NCI-H2196 treated with DMSO at 0.1 percent for 48 hours (cell line): ENCODE results near the gene CNTN4.

ENCODE experiments used
- DNase-seq: peaks from one replicate; lab custom pipeline; 2025; ENCODE audit not compliant: unreplicated experiment; lab: John Stamatoyannopoulos, UW

CNTN4 gene

DNA sequence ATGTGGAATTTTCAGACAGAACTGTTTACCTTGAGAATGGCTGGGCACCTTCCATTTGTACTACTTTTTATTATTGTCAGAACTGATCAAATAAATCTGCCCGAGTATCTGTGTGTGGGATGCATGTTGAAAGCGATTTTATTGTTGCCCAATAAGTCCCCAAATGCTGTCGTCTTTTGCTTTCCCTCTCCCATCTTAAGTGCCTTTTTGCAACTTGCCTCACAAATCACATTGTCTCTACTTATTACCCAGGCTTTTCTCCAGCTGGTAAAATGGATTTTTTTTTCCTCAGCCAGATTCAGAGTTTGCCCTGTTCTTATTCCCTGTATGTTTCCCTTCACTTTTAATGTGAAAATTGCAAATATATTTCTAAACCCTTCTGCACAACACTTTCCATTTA, 163.1 kb downstream of the CNTN4 start:
- DNase-seq = no peak

GRCh38 chr3:2262204-2262603, 163.5 kb downstream of the CNTN4 start:
- DNase-seq = no peak

DNA sequence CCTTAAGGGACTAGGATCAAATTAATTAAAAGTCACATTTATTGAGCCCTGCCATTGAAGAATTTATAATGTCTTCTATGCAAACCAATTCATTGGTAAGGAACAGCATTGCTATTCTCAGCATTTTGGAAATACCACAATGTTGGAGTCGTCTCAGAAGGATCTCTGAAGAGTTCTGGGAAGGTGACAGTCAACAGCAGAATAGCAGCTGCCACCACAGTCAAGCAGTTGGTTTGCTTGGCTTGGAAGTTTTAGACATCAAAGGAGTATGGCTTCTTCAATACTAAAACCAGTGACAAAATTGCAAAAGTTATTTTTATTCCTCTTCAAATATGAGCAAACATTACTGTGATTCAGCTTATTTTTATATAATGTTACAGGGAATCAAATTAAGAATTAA, 167.9 kb downstream of the CNTN4 start:
- no peak for DNase-seq

DNA sequence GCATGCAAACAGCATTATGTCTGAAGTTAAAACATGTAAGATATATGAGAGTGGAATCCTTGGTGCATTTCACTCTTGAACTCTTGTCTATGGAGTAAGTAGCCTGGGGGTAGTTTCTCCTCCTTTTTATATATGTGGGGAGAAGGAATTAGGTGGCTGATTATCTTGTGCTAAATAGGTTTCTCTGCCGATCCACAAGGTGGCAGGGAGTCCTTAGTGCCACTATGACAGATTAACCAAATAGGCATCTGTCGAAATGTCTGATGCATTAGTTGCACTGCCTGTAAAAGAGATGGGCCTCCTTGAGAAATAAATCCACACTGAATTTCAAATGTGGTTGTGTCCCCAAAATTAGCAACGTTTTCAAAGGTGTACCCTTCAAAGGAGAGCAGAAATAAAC, 170.1 kb downstream of the CNTN4 start:
- DNase-seq = no peak

DNA sequence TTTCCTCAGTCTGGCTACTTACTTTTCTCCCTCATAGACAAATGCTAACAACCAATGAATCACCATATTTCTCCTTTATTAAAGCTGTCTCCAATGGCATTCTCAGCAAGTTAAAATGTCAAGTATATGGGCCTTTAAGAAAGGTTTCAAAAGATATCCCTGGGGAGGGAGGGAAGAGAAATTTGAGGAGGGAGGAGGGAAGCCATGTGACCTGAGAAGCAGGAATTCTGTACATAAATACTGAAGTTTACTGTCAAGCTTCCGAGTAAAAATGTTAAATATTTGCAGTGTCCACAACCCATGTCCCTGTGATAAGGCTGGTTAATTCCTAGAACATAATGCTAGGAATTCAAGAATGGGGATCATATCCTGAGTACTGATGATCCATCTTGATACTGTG, 175.9 kb downstream of the CNTN4 start:
- no peak for DNase-seq

DNA sequence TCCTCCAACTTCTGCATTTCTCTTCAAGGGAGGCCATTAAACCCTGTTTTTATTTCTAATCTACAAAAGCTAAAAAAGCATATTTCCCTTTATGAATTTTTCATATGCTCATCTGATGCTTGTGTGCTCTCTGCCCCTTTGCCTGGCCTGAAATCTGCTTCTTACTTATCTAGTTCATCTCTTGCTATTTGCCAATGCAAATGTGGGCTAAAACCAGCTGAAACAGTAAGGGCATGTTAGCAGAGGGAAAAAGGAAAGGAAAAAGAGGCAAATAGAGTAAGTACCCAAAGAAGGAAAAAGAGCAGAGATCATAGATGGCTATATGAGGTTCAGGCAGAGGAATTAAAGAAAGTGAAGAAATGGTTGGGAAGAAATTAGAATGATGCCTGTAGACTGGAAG, 185.2 kb downstream of the CNTN4 start:
- no peak for DNase-seq

- no peak for DNase-seq
Measured at GRCh38 chr3:2300938-2301337, 202.3 kb downstream of the CNTN4 start.

- no peak for DNase-seq
Measured at GRCh38 chr3:2301361-2301760, 202.7 kb downstream of the CNTN4 start.

DNA sequence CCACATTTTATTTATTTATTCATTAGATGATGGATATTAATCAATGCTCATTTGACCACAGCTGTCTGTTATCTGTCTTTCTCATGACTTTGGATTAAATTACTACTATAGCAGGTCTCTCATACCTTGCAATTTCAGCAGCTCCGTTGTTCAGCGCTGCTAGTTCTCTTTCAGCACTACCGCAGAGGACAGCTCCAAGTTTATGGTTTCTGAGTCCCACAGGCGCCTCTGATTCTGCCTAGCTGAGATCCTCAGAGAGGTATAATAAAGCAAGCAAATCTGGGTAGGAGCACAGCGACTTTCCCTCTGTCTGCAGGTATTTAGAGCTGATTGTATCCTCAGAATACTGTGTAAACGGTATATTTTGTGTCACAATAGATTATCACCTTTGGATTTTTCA, 204.9 kb downstream of the CNTN4 start:
- DNase-seq = no peak

DNA sequence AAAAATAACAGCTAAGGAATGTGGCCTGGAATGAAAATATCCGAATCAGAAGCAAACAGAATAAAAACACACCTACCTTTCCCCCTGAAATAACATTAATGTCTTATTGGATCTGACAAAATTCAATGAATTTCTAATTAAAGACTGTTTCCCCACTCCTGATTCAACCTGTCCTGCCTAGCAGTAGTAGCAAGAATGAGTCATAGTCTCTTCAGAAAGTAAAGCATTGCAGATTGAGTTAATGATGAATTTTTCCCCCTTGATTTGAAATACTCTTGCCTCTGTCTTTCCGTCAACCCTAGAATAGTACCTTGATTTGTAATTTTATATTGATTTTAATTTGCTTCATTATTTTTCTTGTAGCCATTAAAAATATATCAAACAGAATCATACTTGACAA, 212.4 kb downstream of the CNTN4 start:
- no peak for DNase-seq

DNA sequence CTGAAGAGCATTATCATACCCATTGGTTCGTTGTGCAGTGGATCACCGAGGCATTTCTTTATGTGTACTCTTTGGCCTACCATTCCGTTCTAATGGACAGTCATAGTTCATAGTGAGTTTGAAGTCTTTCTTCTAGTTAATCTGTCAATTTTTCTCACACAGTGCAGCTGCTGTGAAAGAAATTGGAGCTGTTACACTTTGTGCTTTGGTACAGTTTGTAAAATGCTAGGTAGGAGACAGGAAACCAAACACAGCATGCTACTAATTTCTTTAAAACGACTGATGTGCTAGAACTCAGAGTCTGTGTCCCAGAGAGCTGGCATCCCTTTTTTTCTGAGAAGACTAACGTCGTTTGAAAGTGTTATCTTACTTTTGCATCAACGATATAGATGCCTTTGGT, 218.9 kb downstream of the CNTN4 start:
- DNase-seq = no peak

DNA sequence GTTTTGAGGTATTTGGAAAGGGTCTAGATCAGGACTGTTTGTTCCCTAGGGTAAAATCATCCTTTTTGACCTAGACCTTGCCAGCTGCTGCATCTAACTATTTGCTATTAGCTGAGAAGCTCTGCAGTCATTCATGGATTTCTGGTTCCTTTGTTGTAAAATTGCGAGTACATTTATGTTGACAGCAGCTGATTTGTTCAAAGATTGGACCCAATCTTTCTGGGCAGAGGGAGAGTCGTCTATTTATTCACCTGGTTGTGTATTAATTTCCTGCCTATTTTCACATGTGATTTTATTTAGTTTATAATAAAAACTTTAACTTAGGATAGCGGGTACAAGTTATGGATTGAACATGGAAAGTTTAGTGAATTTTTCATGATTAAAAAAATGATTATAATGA, 236.3 kb downstream of the CNTN4 start:
- DNase-seq = no peak

- DNase-seq = no peak
Measured at GRCh38 chr3:2343031-2343682, 244.5 kb downstream of the CNTN4 start.

DNA sequence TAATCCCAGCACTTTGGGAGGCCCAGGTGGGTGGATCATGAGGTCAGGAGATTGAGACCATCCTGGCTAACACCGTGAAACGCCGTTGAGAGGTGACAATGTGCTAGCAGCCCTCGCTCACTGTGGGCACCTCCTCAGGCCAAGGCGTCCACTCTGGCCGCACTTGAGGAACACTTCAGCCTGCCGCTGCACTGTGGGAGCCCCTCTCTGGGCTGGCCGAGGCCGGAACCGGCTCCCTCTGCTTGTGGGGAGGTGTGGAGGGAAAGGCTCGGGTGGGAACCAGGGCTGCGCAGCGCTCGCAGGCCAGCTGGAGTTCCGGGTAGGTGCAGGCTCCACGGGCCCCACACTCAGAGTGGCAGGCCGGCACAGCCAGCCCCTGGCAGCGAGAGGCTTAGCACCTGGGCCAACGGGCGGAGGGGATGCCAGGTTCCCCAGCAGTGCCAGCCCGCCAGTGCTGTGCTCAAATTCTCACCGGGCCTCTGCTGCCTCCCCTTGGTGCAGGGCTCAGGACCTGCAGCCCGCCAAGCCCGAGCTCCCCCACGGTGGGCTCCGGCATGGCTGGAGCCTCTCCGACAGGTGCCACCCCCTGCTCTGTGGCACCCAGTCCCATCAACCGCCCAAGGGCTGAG, 253.6 kb downstream of the CNTN4 start:
- no peak for DNase-seq

GRCh38 chr3:2354702-2355101, 256.0 kb downstream of the CNTN4 start:
- DNase-seq = no peak

DNA sequence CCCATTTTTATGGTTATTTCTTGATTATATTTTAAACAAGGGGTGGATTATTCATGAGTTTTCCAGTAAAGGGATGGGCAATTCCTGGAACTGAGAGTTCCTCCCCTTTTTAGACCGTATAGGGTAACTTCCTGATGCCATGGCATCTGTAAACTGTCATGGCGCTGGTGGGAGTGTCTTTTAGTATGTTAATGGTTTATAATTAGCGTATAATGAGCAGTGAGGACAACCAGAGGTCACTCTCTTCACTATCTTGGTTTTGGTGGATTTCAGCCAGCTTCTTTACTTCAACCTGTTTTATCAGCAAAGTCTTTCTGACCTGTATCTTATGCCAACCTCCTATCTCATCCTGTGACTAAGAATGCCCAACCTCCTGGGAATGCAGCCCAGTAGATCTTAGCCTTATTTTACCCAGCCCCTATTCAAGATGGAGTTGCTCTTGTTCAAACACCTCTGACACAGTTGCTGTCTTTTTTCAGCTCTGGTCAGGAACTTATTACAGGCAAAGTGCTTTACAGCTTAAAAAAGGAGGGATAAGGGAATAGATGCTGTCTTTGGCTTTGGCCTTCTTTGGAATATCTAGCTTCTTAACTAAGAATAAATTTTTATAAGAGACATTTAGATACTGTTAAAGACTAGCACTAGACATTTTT, 257.8 kb downstream of the CNTN4 start:
- DNase-seq = no peak

- DNase-seq = no peak
Measured at GRCh38 chr3:2360815-2361214, 262.1 kb downstream of the CNTN4 start.

GRCh38 chr3:2362122-2362521, 263.5 kb downstream of the CNTN4 start:
- DNase-seq = no peak

GRCh38 chr3:2363854-2364253, 265.2 kb downstream of the CNTN4 start:
- no peak for DNase-seq

GRCh38 chr3:2370317-2370716, 271.7 kb downstream of the CNTN4 start:
- no peak for DNase-seq

DNA sequence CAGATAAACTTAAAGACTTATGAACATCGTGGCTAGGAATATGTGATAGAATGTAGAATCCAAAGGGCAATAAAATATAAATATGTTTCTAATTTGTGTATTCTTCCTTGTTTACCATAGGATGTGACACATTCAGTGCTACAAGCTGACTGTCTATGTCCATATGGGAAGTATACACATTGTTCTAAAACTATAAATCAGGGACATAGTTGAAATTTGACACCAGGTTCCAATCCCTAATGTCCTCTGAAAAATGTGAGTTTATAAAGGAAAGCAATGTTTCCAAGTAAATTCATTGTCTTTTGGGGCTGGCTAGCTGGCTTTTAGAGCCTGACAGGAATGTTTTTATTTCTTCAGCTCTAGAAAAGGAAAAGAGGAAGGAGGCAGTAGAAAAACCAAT, 273.6 kb downstream of the CNTN4 start:
- no peak for DNase-seq

DNA sequence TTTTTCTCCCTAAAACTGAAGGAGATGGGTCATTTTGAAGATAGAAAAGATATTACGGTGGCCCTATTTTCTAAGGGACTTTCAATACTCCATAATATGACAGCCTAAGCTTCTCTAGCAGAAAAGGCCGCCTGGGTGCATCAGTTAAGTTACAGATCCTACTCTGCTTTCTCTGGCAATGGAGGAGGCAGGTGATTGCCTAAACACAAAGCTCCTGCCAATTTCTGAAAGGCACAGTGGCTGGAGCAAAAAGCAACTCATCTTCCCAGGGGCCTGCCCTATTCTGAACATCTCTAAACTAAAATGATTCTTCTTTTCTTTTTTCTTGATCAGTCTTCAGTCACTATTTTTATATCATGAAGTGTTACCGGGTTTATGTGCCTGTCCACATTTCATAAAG, 276.7 kb downstream of the CNTN4 start:
- DNase-seq = no peak

DNA sequence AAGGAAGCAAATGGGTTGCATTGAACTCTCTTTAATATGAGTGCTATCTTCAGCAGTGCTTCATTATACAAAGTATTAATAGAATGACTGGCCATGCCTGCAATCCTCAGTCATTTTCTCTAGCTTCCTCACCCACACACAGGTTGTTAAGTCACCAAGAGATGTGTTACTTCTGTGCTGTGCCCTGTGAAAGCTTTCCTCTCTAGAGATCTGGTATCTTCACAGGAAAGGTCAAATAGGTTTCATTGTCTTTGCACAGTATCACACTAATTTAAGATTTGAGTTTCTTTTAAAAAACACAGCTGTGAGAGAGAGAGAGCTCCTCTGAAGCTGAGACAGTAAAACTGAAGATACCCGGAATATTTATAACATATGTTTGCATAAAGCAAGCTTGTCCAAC, 278.6 kb downstream of the CNTN4 start:
- no peak for DNase-seq
